NCI-H82 treated with DMSO at 0.1 percent for 48 hours (cell line): Measurements from ENCODE around the gene RAB40B.
A peak's percentile ranks its signal among the peaks of the same experiment; 100 is the strongest.
"Not testable (repeated sequence)": the region's sequence is repeated elsewhere in the genome, so short reads cannot be mapped to it uniquely, and the experiment has no call there.

Experiments used
- DNase-seq: peaks from one replicate; lab custom pipeline; 2025; ENCODE audit not compliant: unreplicated experiment; lab: John Stamatoyannopoulos, UW

RAB40B gene

GRCh38 chr17:82668631-82669099 is 29.8 kb downstream of the RAB40B start:
- DNase-seq, result peak; percentile 14

DNA sequence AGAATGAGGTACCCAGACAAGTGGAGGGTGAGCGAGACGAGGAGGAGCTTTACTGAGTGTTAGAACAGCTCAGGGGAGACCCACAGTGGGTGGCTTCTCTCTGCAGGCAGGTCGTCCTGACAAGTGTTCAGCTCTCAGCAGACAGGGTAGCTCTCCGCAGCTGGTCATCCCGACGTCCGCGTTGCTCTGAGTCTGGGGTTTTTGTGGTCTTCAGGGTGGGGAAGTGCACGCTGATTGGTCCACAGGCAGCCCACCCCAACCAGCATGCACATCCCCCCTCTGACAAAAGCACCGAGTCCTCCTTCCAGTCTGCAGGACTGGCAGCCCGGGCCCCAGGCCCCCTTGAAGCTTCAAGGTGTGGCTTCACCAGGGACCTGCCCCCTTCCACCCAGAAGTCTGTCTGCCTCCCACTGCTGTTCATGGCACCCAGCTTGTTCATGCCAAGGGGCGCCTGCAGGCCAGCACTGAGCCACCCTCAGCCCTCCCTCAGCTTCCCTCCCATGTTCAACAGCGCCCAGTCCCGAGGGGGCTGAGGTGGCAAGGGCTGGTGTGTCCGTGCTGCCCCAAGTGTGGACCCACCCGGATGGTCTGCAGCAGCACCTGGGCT is 30.4 kb downstream of the RAB40B start:
- no peak for DNase-seq

GRCh38 chr17:82667668-82668000 is 30.9 kb downstream of the RAB40B start:
- no peak for DNase-seq

DNA sequence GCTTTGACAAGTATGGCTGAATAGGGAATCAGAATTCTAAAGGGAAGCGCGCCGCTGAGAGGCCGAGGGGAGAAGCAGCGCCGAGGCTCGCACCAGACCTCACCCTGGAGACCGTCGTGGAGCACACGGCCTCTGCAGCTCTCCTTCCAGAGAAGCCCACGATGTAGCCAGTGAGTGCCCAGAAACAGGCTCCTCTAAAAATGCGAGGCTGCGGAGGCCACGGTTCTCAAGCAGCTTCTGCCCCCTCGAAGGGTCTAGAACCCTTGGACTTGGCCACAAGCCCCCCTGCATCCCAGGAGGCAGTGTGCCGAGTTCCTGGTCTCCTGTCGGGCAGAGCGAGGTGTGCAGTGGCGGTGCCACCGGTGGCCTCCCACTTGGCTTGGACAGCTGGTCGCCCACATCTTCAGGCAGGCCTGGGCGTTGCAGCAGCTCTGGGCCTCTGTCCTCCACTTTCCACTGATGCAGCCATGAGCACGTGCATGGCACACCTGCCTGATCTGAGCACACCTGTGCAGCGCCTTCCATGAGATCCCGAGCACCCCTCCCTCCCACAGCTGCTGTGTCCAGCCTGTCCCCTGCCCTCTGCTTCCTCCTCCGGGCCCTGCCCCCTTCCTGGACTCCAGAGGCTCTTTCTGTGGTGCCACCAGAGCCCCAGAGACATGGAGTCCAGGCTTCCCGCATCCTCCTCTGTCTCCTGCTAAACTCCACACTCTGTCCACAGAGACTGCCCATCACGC is 31.4 kb downstream of the RAB40B start:
- DNase-seq, result no peak

- DNase-seq, result no peak
Observed at GRCh38 chr17:82665891-82666290, 32.6 kb downstream of the RAB40B start.

DNA sequence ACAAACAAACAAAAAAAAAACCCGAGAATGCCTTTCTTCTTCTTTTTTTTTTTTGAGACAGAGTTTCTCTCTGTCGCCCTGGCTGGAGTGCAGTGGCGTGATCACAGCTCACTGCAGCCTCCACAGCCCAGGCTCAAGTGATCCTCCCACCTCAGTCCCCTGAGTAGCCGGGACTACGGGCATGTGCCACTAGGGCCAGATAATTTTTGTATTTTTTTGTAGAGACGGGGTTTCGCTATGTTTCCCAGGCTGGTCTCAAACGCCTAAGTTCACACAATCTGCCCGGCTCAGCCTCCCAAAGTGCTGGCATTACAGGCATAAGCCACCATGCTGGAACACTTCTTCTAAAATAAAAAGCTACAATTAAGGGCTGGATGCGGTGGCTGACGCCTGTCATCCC is 33.3 kb downstream of the RAB40B start:
- no peak for DNase-seq

DNA sequence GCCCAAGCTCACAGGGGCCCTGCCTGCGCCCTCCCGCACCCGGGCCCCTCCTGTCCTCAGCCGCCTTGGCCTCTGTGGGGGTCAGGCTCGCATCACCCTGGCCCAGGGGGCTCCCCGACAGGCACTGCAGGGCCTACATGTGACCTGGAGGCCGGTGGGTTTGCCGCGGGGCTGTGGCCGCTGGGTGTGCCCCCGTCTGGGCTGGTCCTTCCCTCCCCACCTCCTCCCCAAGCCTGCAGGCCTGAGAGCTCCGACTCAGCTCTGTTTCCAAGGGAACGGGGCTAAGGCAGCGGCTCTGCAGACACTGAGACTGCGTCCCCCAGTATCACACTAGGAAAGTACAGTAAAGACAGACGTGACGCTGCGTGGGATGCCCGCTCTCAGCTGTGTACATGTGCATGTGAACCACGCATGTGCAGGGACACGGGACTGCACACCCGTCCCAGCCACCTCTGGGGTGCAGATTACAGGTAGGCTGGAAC is 33.8 kb downstream of the RAB40B start:
- DNase-seq, result no peak

DNA sequence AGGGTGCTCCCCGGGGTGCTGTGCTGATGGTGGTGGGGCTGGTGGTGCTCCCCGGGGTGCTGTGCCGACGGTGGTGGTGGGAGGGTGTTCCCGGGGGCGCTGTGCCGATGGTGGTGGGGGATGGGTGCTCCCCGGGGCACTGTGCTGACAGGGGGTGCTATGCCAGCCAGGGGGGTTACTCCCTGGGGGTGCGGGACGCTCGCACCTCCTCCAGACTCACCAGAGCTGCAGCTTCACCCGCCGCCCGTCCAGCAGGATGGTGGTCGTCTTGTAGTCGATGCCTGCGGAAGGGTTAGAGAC is 34.3 kb downstream of the RAB40B start:
- DNase-seq, result no peak

- DNase-seq, result no peak
Observed at GRCh38 chr17:82663381-82664275, 34.9 kb downstream of the RAB40B start.

DNA sequence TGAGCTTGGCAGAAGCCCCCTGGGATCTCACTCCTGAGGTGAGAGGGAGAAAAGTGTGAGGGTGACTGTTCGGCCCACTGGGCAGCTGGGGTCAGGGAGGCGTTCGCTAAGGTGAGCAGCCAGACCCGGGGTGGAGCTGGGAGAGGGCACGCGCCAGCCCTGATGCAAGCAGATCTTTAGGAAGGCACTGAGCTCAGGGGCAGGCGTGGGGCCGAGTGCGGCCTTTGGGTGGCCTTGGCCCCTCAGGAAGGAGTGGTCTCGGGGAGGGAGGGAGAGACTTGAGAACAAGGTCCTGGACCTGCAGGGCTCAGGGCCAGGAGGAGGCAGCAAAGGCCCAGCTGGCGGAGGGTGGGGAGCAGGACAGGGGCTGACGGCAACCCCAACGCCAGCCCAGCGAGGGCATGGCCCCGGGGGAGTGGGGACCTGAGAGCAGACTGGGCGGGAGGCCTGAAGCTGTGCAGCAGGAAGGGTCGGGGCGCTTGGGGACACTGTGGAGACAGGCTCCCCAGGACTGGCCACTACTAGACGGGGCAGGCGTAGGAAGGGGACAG is 35.7 kb downstream of the RAB40B start:
- DNase-seq, result no peak

DNA sequence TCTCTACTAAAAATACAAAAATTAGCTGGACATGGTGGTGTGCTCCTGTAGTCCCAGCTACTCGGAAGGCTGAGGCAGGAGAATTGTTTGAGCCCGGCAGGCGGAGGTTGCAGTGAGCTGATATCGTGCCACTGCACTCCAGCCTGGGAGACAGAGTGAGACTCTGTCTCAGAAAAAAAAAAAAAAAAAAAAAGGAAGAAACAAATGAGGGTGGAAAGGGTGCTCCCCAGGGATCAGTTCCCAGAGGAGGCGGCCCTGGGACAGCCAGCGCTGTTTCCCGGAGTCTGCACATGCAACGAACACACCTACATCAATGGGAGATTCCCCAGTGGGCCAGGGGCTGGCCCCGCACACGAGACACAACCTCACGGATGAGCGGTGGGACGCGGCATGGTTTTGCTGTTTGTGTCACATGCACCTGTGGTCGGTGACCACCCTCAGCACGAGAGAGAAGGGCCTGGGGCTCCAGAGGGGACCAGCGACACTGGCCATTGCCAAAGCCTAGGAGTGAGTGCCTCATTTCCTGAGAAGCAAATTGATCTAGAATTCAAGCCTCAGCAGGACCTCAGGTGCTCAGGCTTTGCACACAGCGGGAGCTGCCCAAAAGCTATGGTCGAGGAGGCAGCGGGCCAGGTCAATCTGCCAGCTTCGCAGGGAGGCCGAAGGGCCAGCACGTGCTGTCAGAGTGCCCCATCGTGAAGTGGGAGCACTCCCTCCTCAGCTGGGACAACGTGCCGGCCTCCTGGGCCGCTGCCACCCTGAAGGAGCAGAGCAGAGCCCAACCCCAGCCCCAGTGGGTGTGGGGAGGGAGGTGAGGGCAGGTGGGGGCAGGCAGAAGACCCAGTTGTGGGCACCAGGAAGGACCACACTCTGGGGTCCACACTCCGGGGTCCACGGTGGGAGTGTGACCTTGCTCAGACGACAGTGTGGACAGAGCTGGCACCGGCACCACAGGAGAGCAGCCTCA is 36.5 kb downstream of the RAB40B start:
- DNase-seq, result no peak

DNA sequence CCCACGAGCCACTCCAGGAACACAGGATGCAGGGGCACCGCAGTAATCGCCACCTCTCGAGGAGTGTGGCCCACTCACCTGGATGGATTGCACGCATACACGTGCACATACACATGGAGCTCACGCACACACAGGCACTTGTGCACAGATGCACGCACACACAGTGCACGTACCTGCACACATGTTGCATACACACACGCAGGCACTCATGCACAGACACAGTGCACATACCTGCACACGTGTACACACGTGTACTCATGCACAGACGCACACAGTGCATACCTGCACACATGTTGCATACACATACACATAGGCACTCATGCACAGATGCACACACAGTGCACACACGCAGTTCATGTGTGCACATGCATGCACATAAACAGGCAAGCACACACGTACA is 38.6 kb downstream of the RAB40B start:
- DNase-seq, result no peak

GRCh38 chr17:82658796-82659452 is 39.6 kb downstream of the RAB40B start:
- DNase-seq, result no peak

- no peak for DNase-seq
Observed at GRCh38 chr17:82658331-82658730, 40.2 kb downstream of the RAB40B start.

DNA sequence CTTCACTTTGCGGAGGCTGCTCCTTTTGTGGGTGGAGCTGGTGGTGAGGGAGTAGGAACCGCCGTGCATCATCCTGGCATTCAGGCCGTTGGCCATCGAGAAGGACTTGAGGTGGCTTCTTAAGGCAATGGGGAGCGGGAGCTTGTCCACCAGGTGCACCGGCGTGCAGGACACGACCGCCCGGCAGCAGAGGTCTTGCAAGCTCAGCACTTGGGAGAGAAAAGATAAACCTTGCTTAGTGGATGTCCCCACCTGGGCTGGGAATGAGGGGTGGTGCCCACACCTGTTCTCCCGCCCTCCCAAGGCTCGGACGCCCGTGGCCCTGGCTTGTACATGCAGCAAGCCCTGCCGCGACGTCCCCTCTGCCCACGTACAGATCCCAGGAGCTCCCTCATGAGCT is 40.6 kb downstream of the RAB40B start:
- DNase-seq, result no peak

DNA sequence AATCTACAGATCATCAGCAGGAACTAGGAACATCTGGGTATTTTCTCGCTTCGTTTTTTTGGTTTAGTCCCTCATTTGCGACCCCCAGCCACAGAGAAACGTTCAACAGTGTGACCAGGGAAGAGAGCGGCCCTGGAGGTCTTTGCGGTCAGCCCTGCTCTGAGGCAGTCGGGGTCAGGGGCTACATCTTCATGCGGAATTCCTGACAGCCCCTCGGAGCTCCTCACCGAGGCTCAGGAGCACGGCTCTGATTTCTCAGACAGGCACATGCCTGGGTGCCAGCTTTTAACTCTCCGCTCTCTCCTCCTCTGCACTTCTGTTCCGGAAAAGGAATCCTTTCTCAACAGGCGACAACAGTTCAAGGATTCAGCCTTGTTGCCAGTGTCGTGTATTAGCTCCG is 42.2 kb downstream of the RAB40B start:
- no peak for DNase-seq

DNA sequence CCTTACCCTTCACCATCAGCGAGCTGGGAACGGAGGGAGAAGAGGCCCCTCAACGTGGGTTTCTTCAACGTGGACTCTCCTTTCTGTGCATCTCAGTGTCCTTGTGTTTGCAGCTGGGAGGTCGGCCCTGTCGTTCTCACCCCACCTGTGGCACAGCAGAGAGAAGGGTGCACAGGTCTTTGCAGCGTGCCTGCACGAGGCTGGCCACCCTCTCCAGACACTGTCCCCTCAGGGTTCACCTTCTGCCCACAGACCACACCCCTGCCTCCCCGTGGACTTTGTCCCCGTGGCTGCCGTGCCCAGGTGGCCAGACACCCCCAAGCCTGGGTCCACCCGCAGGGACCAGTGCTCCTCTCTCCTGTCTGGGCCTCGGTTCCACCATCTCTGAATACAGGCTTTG is 43.0 kb downstream of the RAB40B start:
- DNase-seq, result no peak

- DNase-seq, result no peak
Observed at GRCh38 chr17:82655038-82655479, 43.4 kb downstream of the RAB40B start.

GRCh38 chr17:82654611-82655010 is 43.9 kb downstream of the RAB40B start:
- DNase-seq, result not testable (repeated sequence)
